NCI-H460 (cell line): ENCODE data around the gene MCCD1. TPM values are rescaled to one million over a fixed set of nuclear protein-coding genes. Genes with fewer than 3 reads are reported as not detected.
"Not testable (repeated sequence)": the region's sequence is repeated elsewhere in the genome, so short reads cannot be mapped to it uniquely, and the experiment has no call there.

Experiments used
- DNase-seq: peaks from one replicate; pipeline ENCODE4 v3.0.0-alpha.2; 2016; ENCODE audit warnings: low read depth; ENCODE audit errors: extremely low read depth
- total RNA-seq: library from RNA; depleted of rRNA; stranded (reverse); fragments of >200 nt; shearing (Covaris generic); gene quantifications from 2 replicates; pipeline ENCODE4 v1.2.3, GENCODE V29; 2014

Gene MCCD1
- total RNA-seq, 1 experiment from 2014 or later = not detected

DNA sequence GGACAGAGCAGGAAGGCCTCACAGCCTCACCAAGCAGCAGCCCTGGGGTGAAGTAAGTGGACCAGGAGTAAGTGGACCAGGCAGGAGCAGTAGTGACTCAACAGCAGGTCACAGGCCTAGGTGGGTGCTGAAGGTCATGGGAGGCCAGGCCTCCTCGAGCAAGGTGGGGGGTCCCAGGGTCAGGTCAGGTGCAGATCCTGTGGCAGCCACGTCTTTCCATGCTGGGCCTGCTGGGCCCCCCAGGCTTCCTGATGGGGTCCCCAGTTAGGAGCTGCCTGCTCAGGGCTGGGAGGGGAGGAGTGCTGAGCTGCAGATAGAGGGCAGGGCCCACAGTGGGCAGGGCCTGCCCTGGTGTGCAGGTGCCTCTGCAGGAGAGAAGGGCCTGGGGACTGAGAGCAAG is 19.7 kb upstream of the MCCD1 start:
- not testable (repeated sequence) for DNase-seq

DNA sequence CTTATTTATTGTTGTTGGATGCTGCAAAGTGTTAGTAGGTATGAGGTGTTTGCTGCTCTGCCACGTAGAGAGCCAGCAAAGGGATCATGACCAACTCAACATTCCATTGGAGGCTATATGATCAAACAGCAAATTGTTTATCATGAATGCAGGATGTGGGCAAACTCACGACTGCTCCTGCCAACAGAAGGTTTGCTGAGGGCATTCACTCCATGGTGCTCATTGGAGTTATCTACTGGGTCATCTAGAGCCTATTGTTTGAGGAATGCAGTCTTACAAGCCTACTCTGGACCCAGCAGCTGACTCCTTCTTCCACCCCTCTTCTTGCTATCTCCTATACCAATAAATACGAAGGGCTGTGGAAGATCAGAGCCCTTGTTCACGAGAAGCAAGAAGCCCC is 18.8 kb upstream of the MCCD1 start:
- DNase-seq = no peak

- DNase-seq = no peak
Observed at GRCh38 chr6:31513456-31514165, 15.2 kb upstream of the MCCD1 start.

- no peak for DNase-seq
Observed at GRCh38 chr6:31521835-31522234, 6.9 kb upstream of the MCCD1 start.

GRCh38 chr6:31525553-31525931 is 3.2 kb upstream of the MCCD1 start:
- DNase-seq = no peak

DNA sequence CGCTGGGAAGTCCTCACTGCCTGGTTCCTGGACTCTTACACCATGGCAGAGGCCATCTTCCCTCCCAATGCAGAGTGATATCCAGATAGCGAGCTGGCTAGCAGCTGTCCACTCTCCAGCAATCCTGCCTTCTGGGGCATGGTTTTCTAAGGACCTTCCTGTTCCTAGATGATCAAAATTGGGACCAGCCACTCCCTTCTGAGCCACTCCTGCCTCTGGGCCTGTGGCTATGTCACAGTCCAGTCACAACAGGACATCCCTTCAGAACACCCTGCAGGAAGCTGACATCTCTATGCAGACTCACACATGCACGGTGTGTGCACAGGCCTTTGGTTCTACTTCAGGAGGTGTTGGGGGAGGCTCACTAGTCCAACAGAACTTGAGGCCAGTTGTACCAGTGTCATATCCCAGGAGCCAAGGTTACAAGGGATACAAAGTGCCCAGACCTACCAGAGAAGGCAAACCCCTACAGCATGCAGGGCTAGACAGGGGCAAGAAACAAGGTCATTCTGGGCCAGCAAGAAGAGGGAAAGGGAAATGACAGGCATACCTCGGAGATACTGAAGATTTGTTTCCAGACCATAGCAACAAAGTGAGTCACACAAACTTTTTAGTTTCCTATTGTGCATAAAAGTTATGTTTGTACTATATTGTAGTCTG is 2.7 kb upstream of the MCCD1 start:
- DNase-seq = no peak

- no peak for DNase-seq
Observed at GRCh38 chr6:31528307-31528777, 420 bp upstream of the MCCD1 start.

GRCh38 chr6:31529329-31530150 is 778 bp downstream of the MCCD1 start:
- DNase-seq = no peak

GRCh38 chr6:31530659-31531058 is 1.9 kb downstream of the MCCD1 start:
- DNase-seq = no peak

GRCh38 chr6:31531162-31531561 is 2.4 kb downstream of the MCCD1 start:
- DNase-seq = no peak

- no peak for DNase-seq
Observed at GRCh38 chr6:31531771-31532643, 3.2 kb downstream of the MCCD1 start.

DNA sequence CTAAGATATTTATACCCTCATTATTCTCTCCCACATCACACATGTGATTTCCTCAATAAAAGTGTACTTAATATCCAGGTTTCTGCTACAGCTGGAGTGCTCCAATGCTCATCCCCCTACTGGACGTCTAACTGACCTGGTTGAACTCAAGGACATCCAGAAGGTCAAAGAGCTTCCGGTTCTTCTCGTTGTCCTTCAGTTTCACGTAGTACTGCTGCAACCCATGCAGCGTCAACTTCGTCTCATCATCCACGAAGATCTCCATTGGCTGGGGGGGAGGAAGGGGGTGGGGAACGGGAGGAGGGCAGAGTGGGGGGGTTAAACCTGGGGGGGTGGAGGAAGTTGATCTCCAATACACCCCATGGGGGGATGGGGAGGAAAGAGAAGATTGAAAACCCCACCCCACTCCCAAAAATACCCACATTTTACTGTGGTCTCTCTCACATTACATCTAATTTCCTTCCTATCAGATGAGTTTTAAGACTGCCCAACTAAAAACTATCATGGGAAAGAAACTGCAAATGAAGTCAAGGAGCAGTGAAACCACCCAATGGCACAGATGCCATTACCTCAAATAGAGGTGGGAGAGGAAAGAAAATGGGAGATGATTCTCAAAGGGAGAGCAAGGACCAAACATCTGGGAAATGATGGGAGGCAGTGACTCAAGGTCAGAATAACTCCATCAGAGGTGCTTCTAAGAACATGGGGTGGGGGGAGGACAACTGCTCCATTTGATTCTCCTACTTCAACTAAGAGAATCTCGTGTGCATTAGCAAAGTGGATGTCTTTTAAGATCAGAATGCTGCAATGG is 4.1 kb downstream of the MCCD1 start:
- no peak for DNase-seq

GRCh38 chr6:31533455-31533841 is 4.7 kb downstream of the MCCD1 start:
- no peak for DNase-seq

DNA sequence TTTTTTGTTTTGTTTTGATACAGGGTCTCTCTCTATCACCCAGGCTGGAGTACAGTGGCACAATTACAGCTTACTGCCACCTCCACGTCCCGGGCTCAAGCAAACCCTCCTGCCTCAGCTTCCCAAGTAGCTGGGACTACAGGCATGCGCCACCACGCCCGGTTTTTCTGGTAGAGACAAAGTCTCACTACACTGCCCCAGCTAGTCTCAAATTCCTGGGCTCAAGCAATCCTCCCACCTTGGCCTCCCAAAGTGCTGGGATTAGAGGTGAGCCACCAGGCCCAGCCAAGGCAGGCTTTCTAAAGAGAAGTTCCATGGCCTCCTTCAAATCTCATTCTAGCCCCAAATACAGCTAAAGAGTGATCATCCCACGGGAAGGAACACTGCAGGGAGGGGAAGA is 5.2 kb downstream of the MCCD1 start:
- DNase-seq = no peak

- DNase-seq = no peak
Observed at GRCh38 chr6:31534521-31535040, 5.8 kb downstream of the MCCD1 start.

- DNase-seq = no peak
Observed at GRCh38 chr6:31535538-31536324, 7.0 kb downstream of the MCCD1 start.

GRCh38 chr6:31538805-31539400 is 10.1 kb downstream of the MCCD1 start:
- DNase-seq = no peak

GRCh38 chr6:31540640-31541039 is 11.9 kb downstream of the MCCD1 start:
- DNase-seq = no peak
